SIG-M5 treated with dmso at 0.1 percent for 504 hours (cell line): ENCODE measurements around the gene MATN1.
"Not testable (repeated sequence)": the region's sequence is repeated elsewhere in the genome, so short reads cannot be mapped to it uniquely, and the experiment has no call there.

Experiments
- DNase-seq: peaks from one replicate; lab custom pipeline; 2025; ENCODE audit not compliant: unreplicated experiment; lab: John Stamatoyannopoulos, UW

The MATN1 gene

DNA sequence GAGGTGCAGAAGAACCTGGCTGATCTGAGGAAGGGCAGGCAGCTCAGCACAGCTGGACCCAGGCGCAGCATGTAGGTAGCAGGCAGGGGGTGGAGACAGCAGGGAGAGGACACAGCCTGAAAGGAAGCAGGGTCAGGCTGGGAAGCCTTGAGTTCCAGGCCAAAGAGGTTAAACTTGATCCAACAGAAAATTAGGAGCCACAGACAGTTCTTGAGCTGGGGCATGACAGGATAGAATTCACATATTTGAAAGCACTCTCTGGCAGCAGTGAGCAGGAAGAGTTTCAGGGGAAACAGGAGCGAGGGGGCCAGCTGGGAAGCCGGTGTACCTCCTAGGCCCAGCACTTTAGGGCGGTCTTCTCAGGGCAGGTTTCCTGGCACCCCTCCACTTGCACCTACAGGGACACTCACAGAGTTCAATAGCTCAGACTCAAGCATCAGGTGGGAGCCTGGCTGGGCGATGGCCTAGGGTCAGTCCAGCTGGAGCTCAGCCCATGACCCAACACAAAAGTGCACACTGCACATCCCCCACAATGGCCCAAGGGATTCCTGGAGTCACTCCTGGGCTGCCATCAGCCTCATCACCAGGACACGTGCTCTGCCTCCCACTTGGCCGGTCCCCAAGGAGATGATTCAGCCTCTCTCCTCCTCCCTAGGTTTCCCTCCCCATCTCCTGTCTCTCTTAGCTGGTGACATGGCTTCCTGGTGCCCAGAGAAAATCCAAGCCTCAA is 22.7 kb downstream of the MATN1 start:
- DNase-seq: no peak

DNA sequence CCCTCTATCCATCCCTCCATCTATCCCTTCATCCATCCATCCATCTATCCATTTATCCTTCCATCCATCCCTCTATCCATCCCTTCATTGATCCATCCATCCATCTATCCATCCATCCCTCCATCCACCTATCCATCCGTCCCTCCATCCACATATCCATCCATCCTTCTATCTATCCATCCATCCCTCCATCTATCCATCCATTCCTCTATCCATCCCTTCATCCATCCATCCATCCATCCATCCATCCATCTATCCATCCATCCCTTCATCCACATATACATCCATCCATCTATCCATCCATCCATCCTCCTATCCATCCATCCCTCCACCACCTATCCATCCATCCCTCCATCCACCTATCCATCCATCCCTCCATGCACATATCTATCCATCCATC is 23.6 kb downstream of the MATN1 start:
- no peak for DNase-seq

- DNase-seq: no peak
These were observed 24.9 kb downstream of the MATN1 start for GRCh38 chr1:30698401-30698981.

GRCh38 chr1:30697571-30698376 is 25.6 kb downstream of the MATN1 start:
- no peak for DNase-seq

DNA sequence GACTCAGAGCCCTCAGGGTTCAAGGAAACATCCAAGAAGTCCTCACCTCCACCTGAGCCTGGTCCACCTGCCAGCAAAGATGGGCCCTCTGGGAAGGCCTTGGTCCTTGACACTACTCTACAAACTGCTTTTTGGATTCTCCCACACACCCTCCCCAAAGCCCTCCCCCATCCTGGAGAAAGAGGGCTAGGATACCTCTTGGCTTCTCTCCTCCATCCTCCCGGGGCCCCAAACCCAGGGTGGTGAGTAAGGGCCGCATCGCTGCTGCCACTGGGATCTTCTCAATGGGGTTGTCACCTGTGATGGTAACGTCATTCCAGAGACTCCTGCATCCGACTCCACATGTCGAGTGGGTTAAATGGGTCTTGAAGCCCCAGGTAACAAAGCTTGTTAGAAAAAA is 26.6 kb downstream of the MATN1 start:
- no peak for DNase-seq

DNA sequence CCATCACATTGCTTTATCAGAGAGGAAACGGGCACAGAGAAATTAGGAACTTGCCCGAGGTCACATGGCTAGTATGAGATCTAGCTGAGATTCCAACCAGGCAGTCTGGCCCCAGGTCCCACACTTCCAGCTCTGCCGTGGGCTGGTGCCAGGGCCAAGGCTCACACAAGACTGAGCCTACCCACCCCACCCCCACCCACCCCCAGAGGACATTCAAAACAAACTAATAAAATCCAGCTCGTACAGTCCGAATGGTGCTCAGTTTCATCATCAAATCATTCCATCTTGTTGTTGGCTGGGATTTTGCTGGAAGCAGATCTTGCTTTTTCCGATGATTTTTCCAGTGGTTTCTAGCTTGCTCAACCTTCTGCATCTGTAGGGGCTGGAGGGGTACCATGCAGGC is 27.9 kb downstream of the MATN1 start:
- no peak for DNase-seq

- no peak for DNase-seq
These were observed 28.9 kb downstream of the MATN1 start for GRCh38 chr1:30694280-30695175.

DNA sequence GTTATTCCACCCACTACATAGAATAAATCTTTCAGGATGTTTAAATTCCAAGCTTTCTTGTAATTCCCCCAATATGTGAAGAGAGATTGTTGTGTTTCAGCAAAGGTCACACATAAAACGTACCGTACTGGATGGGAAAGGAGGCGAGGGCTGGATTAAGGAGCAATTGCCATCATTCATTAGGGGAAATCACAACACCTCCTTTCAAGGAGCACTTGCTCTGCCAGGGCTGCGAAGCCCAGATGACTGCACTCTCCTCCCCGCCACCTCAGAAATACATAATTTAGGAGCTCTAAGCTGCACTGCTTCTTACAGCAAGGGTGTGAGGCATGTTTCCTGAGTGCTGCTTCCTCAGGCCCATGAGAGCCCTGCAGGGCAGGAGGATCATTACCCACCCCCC is 29.6 kb downstream of the MATN1 start:
- DNase-seq: no peak

GRCh38 chr1:30693366-30693765 is 30.0 kb downstream of the MATN1 start:
- no peak for DNase-seq

GRCh38 chr1:30692948-30693301 is 30.5 kb downstream of the MATN1 start:
- no peak for DNase-seq

GRCh38 chr1:30692201-30692947 is 31.0 kb downstream of the MATN1 start:
- no peak for DNase-seq

DNA sequence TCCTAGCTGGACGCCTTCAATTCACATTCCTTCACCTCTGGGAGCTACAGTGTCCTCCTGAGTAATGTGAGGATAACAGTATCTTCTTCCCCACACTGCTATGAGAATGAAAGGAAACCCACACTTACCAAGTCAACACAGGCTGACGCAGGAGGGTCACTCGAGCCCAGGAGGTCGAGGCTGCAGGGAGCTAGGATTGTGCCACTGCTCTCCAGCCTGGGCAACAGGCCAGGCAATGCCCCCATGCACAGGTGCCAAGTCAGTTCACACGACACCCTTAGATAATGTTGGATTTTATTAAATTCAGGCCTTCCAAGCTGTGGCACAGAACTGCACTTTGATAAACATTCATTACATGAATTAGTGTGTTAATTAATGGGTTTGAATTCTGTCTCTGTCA is 31.9 kb downstream of the MATN1 start:
- no peak for DNase-seq

- DNase-seq: no peak
These were observed 33.3 kb downstream of the MATN1 start for GRCh38 chr1:30689901-30690645.

DNA sequence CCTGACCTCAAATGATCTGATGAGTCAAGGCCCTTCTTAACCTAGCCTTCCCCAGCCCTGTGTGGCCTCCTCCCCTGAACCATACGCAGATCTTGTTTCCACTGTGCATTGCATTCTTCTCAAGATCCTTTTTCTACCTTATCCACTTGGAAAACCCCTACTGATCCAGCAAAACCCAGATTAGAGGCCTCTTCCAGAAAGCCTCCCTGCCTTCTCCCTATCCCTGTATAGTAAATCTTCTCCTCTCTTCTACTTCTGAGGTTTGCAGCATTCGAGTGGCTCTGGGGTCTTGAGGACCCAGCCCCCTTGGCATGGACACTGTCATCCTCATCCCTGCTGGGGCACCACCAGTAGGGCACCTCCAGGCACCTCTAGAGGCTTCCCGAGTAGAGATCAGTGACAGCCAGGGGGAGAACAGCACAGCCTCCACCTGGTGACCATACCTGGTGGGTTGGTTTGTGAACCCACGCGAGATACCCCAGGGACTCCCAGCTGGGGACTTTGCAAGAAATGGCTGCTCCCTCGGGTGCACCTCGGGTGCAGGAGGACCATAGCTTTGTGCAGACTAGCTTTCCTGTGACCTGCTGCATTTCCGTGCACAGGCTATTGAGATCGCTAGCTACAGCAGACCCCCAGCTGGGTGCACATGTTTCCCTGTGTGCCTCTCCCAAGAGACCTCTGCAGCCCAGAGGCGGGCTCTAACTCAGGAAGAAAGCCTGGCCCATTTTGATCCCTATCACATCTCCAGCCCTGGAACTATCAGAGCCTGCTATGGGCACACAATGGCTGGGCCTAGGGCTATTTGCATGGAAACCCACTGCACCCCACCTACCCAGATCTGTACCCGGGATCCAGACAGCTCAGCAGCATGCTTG is 34.2 kb downstream of the MATN1 start:
- DNase-seq: no peak

- not testable (repeated sequence) for DNase-seq
These were observed 34.9 kb downstream of the MATN1 start for GRCh38 chr1:30688516-30688915.

GRCh38 chr1:30687886-30688285 is 35.5 kb downstream of the MATN1 start:
- DNase-seq: no peak

GRCh38 chr1:30686236-30686935 is 37.0 kb downstream of the MATN1 start:
- no peak for DNase-seq

DNA sequence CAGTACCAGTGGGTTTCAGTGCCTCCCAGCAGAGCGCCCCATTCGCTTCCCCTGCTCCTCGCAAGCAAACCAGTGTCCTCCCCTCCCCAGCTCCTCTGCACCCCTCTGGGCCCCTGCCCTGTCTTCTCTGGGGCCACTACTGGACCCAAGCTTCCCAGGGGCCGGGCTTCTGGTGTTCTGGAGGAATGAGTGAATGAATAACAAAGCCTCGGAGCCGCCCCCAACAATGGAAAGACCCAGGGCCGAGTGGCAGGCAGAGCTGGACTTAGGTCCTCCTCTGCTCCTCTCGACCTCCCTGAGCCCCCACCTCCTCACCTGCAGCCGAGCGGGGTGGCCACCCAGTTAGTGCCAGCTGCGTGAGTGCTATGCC is 37.6 kb downstream of the MATN1 start:
- no peak for DNase-seq
